ENCODE measurements around the gene TMEM250.

Gene TMEM250

GRCh38 chr9:136147038-136147889, 28.6 kb upstream of the TMEM250 start:
- DNase-seq: no peak

DNA sequence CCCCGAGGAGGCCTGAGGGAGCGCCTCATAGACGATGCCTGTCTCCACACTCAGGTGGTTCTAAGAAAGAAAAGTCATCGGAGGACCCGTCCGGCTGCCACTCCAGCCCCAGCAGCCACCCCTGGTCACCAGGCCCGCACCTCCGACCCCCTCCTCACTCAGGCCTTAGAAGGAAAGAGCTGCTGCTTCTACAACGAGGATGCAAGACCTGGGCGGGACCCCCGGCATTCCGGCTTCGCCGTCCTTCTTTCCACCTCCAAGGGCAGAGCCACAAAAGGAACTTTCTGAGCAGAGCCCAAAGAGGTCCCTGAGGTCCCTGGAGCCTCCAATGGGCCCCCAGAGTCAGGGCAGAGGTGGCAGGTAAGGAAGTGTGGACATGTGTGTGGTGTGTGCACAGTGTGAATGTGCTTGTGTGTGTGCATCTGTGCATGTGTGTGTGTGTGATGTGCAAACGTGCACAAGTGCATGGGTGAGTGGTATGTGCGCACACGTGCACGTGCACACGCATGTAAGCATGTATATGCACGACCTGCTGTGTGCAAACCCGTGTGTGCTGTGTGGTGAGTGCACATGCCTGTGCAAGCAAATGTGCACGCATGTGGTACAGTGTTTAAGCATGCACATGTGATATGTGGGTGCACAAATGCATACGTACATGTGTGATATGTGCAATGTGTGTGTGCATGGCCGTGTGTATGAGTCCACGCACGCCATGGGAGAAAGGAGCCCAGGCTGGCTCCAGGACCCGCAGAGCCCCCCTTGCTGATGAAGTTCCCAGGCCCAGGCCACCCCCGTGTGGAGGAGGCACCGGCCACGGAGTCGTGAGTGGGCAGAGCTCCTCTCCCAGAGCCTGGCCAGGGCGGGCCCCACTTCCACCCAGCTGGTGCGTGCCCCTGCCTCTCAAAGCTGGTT, 27.7 kb upstream of the TMEM250 start:
- no peak for DNase-seq

DNA sequence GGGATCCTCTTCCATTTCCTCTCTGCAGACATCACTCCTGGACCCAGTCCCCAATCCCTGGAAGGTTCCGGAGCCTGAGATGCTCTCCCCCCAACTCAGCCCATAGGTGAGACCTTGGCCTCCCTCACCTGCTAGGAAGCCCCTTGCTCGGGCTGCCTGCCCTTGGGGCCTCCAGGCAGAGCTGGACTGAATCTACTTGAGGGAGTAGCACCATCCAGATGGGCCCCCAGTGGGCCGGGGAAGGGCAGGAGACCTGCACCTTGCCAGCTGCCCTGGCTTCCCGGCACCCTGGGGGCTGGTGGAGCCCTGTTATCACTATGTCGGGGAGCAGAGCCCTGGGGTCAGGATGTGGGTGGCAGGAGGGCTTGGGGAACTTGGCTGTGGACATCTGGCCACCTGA, 26.9 kb upstream of the TMEM250 start:
- DNase-seq: no peak

DNA sequence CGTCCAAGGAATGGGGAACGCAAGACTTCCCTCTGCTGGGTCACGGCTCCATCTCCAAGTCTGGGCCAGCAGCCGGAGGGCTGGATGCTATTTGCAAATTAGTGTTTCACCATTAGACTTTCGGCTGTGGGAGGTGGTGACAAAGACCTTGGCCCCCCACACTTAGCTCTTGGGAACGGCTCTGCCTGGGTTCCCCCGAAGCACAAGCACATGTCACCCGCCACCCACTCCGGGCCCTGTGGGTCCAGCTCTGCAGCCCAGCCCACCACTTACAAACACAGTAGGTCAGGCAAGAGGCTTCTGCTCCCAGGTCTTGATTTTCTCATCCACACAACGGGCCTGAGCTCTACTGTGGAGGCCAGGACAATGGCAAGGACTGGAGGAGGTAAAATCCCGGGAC, 25.8 kb upstream of the TMEM250 start:
- DNase-seq: no peak

- DNase-seq: peak in 2 of 3 donors; percentile 30 to 51
Observed at GRCh38 chr9:136143215-136144001, 24.7 kb upstream of the TMEM250 start.

DNA sequence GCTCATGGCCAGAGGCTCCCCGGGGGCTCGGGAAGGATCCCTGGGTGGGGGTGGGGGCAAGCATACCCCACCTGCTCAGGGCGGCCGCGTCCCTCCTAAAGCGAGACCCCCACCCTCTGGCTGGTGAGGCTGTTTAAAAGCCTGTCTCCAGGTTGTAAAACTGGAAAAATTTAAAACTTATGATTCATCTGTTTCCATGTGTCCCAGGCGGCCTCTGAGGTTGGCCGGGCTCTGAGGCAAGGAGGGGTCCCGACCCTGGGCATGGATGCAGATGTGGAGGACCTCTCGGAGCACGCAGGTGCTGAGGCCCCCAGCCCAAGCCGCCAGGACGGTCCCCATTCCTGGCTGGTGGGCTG, 24.2 kb upstream of the TMEM250 start:
- no peak for DNase-seq

- DNase-seq: no peak
Observed at GRCh38 chr9:136142414-136142796, 23.7 kb upstream of the TMEM250 start.

GRCh38 chr9:136141682-136142413, 23.2 kb upstream of the TMEM250 start:
- DNase-seq: no peak

DNA sequence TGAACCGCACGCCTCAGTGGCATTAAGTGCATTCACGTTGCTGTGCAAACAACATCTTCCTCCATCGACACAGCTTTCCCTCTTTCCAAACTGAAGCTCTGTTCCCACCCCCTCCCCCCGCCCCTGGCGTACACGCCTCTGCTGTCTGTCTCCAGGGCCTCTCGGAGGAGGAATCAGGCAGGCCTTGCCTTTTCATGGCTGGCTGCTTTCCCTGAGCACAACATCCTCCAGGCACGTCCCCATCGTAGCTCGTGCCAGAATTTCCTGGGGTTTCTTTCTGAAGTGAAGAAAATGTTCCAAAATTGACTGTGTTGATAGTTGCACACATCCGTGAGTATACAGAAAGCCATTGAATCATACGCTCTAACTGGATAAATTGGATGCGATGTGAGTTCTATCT, 22.3 kb upstream of the TMEM250 start:
- DNase-seq: no peak

- no peak for DNase-seq
Observed at GRCh38 chr9:136140046-136140445, 21.4 kb upstream of the TMEM250 start.

- DNase-seq: peak in 1 of 3 donors; percentile 42
Observed at GRCh38 chr9:136138566-136138965, 19.9 kb upstream of the TMEM250 start.

GRCh38 chr9:136137321-136138265, 18.9 kb upstream of the TMEM250 start:
- DNase-seq: no peak

DNA sequence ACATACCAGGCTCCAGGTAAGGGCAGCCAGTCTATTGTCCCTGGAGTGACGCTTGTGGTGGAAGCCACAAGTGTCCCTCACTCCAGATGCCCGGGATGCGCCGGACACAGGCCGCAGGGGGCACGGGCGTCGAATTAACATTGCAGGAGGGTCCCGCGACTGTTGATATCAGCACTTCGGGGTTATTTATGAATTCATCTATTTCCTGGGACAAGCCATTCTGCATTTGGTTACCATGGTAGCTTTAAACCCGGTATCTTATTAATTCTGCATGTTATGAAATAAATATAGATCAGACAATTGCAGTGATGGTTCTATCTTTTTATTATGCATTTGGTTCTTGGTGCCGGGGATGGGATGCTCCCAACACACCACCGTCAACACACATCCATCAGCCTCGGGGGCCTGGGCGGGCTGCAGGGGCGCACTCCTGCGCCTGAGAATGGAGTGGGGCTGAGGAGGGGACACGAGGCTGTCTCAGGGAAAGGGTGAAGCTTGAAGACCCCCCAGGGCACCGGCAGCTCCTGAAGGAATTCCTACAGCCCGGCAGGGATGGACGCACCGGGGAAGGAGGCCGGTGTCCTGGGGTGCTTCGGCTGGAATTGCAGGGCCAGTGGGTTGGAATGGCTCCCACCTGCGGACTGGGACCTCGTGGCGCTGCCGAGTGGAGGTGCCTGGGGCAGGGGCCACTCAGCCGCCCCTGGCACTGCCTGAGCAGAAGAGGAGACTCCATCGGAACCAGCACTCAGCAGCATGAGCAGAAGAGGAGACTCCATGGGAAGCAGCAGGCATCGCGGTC, 17.7 kb upstream of the TMEM250 start:
- no peak for DNase-seq

- DNase-seq: no peak
Observed at GRCh38 chr9:136135326-136136126, 16.9 kb upstream of the TMEM250 start.

DNA sequence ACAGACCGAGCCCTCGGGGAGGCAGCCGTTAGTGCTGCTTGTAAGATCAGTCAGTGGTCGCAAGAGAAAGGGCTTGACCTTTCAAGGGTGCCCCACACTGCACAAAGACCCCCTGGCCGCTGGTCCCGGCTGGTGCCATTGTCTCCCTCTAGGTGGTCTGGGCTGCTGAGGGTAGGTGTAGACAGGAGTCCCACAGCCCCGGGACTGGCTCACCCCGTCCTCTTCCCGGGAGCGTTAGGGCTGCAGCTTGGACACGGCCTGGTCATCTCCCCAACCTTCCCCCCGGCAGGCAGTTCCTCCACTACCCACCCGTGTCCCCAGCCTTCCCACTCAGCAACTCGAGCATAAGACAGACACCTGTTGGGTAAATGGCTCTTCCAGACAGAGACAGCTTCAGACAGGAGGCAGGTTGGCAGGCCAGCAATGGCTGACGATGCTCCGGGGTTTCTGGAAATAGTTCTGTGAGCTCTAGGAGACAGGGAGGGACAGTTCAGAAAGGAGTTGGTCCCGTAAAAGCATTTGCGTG, 15.3 kb upstream of the TMEM250 start:
- no peak for DNase-seq

GRCh38 chr9:136133191-136133958, 14.7 kb upstream of the TMEM250 start:
- DNase-seq: peak in 2 of 3 donors; percentile 33 to 67

- peak in 1 of 3 donors; percentile 34 for DNase-seq
Observed at GRCh38 chr9:136132512-136133050, 13.9 kb upstream of the TMEM250 start.
